ENCODE measurements around the gene WBP2.
"Not testable (repeated sequence)": the region's sequence is repeated elsewhere in the genome, so short reads cannot be mapped to it uniquely, and the experiment has no call there.

- not testable (repeated sequence) for TF ChIP-seq CTCF (IDR thresholded peaks at IDR 0.05; ENCODE audit: low read length); EZH2 (optimal IDR thresholded peaks at IDR 0.05; ENCODE audit: low read depth, low read length)
Measured at GRCh38 chr17:75859358-75859757, 4.2 kb upstream of the WBP2 start.

Measured in MM.1S (cell line).